ENCODE results near the gene JPT2. TPM values are rescaled to one million over a fixed set of nuclear protein-coding genes. Genes with fewer than 3 reads are reported as not detected.

The JPT2 gene
- total RNA-seq, 1 experiment from 2014 or later, result 113 TPM

- CTCF ChIA-PET, result no interaction called here
- Histone ChIP-seq H3K27me3 (ENCODE audit: insufficient read depth, low read length) (no peaks in the 10 kb centered on the region), H3K79me2 (ENCODE audit: insufficient read depth, low read length) (peaks cover 27% of the 10 kb centered on the region), H3K9me3 (ENCODE audit: control insufficient read depth in 1 of 2, insufficient read depth in 1 of 2, low read depth in 1 of 2, low read length in 2 of 2) (no peaks in the 10 kb centered on the region), H3K4me1 (ENCODE audit: control insufficient read depth in 1 of 2, insufficient read depth in 2 of 2, low read length in 2 of 2) (peaks cover 18 to 23% of the 10 kb centered on the region in 2 experiments), H3K4me2 (ENCODE audit: low read length) (no peak overlapping the region), H3K9me2 (ENCODE audit: insufficient read depth) (no peaks in the 10 kb centered on the region), H3K27ac (ENCODE audit: low read depth, low read length) (no peak overlapping the region), H4K20me1 (ENCODE audit: insufficient read depth) (no peaks in the 10 kb centered on the region; the same call in 1 of the 2 replicates), H3K36me3 (ENCODE audit: control insufficient read depth in 1 of 2, insufficient read depth in 2 of 2, low read length in 2 of 2) (peaks cover 0 to 6% of the 10 kb centered on the region in 2 experiments; a peak in 2 of 4 replicates), H2AFZ (ENCODE audit: low read depth, low read length, poor library complexity, severe bottlenecking) (no peak overlapping the region), H3K9ac (ENCODE audit: low read length) (no peak overlapping the region), H3K4me3 (replicated peaks in 1 of 2; ENCODE audit: low read depth in 1 of 2, low read length in 2 of 2) (no peak overlapping the region)
- RAD21 ChIA-PET (ENCODE audit: low non-redundant PET in 1 of 2, low total read pairs in 2 of 2, uncharacterized antibody in 2 of 2, unreplicated experiment in 2 of 2), result no interaction called here
- no TSS peak for BruUV-seq (replicated peaks)
- POLR2A ChIA-PET, result no interaction called here
- intact Hi-C loops (cut with micrococcal nuclease), result no loop called here
- no peak for DNase-seq (ENCODE audit: low read depth, low spot score)
- ATAC-seq, result no peak
- TF ChIP-seq TCF7L2 (IDR thresholded peaks at IDR 0.05; ENCODE audit: borderline replicate concordance, extremely low read depth, insufficient read depth, insufficient read length), result no peak
- no peak for TF ChIP-seq YY1 (IDR thresholded peaks at IDR 0.05; ENCODE audit: extremely low read depth, insufficient replicate concordance, low read depth, low read length)
- no peak for TF ChIP-seq SIN3A (IDR thresholded peaks at IDR 0.05; ENCODE audit: low read depth)
Measured at GRCh38 chr16:1726661-1727502, 48.8 kb downstream of the JPT2 start.

DNA sequence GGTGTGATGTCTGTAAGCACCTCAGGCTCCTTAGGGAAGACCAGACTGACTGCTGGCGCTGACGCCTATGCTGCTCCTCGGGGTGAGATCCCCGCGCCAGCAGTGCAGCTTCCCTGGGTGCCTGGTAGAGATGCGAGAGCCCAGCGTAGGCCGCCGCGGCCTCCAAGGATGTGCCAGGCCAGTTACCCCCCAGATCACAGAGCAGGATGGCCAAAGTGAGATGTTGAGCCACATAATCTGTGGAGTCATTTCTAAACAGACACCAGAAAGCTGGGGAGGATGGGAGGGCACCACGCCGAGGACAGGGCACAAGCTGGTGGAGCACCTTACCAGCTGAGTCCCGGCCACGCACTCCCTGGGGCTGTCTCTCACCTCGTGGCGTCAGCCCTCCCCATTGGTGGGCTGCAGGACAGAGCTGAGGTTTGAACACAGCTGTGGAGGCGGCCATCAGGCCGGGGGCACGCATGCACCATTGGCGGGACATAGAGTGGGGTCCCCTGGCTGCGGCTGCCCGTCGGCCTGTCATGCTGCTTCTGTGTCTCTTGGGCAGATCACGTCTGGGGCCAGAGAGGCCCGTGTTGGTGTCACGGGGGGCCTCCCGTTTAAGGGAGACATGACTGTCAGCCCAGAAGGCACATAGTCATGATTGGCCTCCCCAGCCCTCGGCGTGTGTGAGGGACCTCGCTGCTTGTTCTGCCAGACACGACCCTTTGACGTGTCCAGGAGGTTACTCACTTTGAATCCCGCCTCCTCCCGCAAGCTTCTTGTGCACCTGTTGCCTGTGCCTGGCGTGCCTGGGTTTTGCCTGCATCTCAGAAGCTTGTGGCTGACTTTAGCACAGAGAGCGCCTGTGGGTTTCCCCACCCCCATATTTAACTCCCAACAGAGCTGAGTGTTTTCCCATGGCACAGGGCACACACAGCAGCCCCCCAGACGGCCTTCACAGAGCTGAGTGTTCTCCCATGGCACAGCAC lies 49.9 kb downstream of the JPT2 start:
- peaks cover 11 to 12% of the 10 kb centered on the region in 2 experiments for H3K4me1 ChIP-seq (ENCODE audit: control insufficient read depth in 1 of 2, insufficient read depth in 2 of 2, low read length in 2 of 2)
- H3K79me2 ChIP-seq (ENCODE audit: insufficient read depth, low read length), result peaks cover 26% of the 10 kb centered on the region
- no peak overlapping the region for H3K4me2 ChIP-seq (ENCODE audit: low read length)
- no peak overlapping the region for H3K4me3 ChIP-seq (replicated peaks in 1 of 2; ENCODE audit: low read depth in 1 of 2, low read length in 2 of 2)
- ChIA-PET RAD21 (ENCODE audit: low non-redundant PET in 1 of 2, low total read pairs in 2 of 2, uncharacterized antibody in 2 of 2, unreplicated experiment in 2 of 2) (no interaction called here), POLR2A (no interaction called here), CTCF (no interaction called here)
- no peak overlapping the region for H3K9ac ChIP-seq (ENCODE audit: low read length)
- H3K36me3 ChIP-seq (ENCODE audit: control insufficient read depth in 1 of 2, insufficient read depth in 2 of 2, low read length in 2 of 2), result peaks cover 0 to 6% of the 10 kb centered on the region in 2 experiments; a peak in 2 of 4 replicates
- H3K9me2 ChIP-seq (ENCODE audit: insufficient read depth), result no peaks in the 10 kb centered on the region
- no peak overlapping the region for H3K27ac ChIP-seq (ENCODE audit: low read depth, low read length)
- H3K9me3 ChIP-seq (ENCODE audit: control insufficient read depth in 1 of 2, insufficient read depth in 1 of 2, low read depth in 1 of 2, low read length in 2 of 2), result no peaks in the 10 kb centered on the region
- ATAC-seq (no peak), DNase-seq (ENCODE audit: low read depth, low spot score) (no peak)
- no TSS peak for BruUV-seq (replicated peaks)
- H3K27me3 ChIP-seq (ENCODE audit: insufficient read depth, low read length), result no peaks in the 10 kb centered on the region
- no peaks in the 10 kb centered on the region; the same call in 1 of the 2 replicates for H4K20me1 ChIP-seq (ENCODE audit: insufficient read depth)
- no peak overlapping the region for H2AFZ ChIP-seq (ENCODE audit: low read depth, low read length, poor library complexity, severe bottlenecking)
- intact Hi-C loops (cut with micrococcal nuclease), result no loop called here
- TF ChIP-seq EZH2phosphoT487 (IDR thresholded peaks at IDR 0.05; ENCODE audit: borderline replicate concordance) (no peak), JUND (IDR thresholded peaks at IDR 0.05) (no peak), POLR2AphosphoS5 (IDR thresholded peaks at IDR 0.05; ENCODE audit: low read depth, low read length) (no peak), RAD21 (IDR thresholded peaks at IDR 0.05; ENCODE audit: low read depth) (no peak), EGR1 (IDR thresholded peaks at IDR 0.05; ENCODE audit: low read depth) (no peak), YY1 (IDR thresholded peaks at IDR 0.05; ENCODE audit: extremely low read depth, insufficient replicate concordance, low read depth, low read length) (no peak), POLR2A (IDR thresholded peaks at IDR 0.05; ENCODE audit: borderline replicate concordance, extremely low read depth, insufficient read depth, insufficient read length) (no peak), FOSL1 (IDR thresholded peaks at IDR 0.05; ENCODE audit: low read depth) (no peak), SRF (IDR thresholded peaks at IDR 0.05; ENCODE audit: low read depth) (no peak), ZFX (IDR thresholded peaks at IDR 0.05) (no peak), TCF7L2 (IDR thresholded peaks at IDR 0.05; ENCODE audit: borderline replicate concordance, extremely low read depth, insufficient read depth, insufficient read length) (no peak), ZNF274 (IDR thresholded peaks at IDR 0.05; ENCODE audit: low read depth, low read length) (no peak)
- TF ChIP-seq, protein P1, sequence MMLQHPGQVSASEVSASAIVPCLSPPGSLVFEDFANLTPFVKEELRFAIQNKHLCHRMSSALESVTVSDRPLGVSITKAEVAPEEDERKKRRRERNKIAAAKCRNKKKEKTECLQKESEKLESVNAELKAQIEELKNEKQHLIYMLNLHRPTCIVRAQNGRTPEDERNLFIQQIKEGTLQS (IDR thresholded peaks at IDR 0.05), result no peak
- TF ChIP-seq, protein P2, sequence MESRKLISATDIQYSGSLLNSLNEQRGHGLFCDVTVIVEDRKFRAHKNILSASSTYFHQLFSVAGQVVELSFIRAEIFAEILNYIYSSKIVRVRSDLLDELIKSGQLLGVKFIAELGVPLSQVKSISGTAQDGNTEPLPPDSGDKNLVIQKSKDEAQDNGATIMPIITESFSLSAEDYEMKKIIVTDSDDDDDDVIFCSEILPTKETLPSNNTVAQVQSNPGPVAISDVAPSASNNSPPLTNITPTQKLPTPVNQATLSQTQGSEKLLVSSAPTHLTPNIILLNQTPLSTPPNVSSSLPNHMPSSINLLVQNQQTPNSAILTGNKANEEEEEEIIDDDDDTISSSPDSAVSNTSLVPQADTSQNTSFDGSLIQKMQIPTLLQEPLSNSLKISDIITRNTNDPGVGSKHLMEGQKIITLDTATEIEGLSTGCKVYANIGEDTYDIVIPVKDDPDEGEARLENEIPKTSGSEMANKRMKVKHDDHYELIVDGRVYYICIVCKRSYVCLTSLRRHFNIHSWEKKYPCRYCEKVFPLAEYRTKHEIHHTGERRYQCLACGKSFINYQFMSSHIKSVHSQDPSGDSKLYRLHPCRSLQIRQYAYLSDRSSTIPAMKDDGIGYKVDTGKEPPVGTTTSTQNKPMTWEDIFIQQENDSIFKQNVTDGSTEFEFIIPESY (IDR thresholded peaks at IDR 0.05; ENCODE audit: extremely low read depth, insufficient replicate concordance, low read length), result no peak
- TF ChIP-seq, protein P3, sequence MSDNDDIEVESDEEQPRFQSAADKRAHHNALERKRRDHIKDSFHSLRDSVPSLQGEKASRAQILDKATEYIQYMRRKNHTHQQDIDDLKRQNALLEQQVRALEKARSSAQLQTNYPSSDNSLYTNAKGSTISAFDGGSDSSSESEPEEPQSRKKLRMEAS (IDR thresholded peaks at IDR 0.05), result no peak

All from HCT116 (cell line).